NCI-H510A treated with DMSO at 0.1 percent for 48 hours (cell line): Measurements from ENCODE around the gene GTPBP1.
A peak's percentile ranks its signal among the peaks of the same experiment; 100 is the strongest.

Source experiments
- DNase-seq: peaks from one replicate; lab custom pipeline; 2025; lab: John Stamatoyannopoulos, UW

GTPBP1 gene

GRCh38 chr22:38741166-38741565, 35.4 kb downstream of the GTPBP1 start:
- DNase-seq = no peak

GRCh38 chr22:38741576-38741975, 35.8 kb downstream of the GTPBP1 start:
- no peak for DNase-seq

GRCh38 chr22:38742176-38742942, 36.6 kb downstream of the GTPBP1 start:
- DNase-seq = no peak

GRCh38 chr22:38744981-38745380, 39.2 kb downstream of the GTPBP1 start:
- no peak for DNase-seq

- peak; percentile 84 for DNase-seq
These were observed 40.1 kb downstream of the GTPBP1 start for GRCh38 chr22:38745676-38746460.

- no peak for DNase-seq
These were observed 42.9 kb downstream of the GTPBP1 start for GRCh38 chr22:38748487-38749136.

GRCh38 chr22:38750104-38750503, 44.4 kb downstream of the GTPBP1 start:
- DNase-seq = no peak

GRCh38 chr22:38750638-38751037, 44.9 kb downstream of the GTPBP1 start:
- no peak for DNase-seq

GRCh38 chr22:38751066-38751421, 45.3 kb downstream of the GTPBP1 start:
- no peak for DNase-seq

- no peak for DNase-seq
These were observed 45.9 kb downstream of the GTPBP1 start for GRCh38 chr22:38751422-38752346.

GRCh38 chr22:38753948-38754750, 48.4 kb downstream of the GTPBP1 start:
- peak; percentile 66 for DNase-seq

- DNase-seq = no peak
These were observed 49.0 kb downstream of the GTPBP1 start for GRCh38 chr22:38754751-38755154.

GRCh38 chr22:38755155-38755910, 49.6 kb downstream of the GTPBP1 start:
- no peak for DNase-seq

- DNase-seq = peak; percentile 25
These were observed 50.3 kb downstream of the GTPBP1 start, which contains the start of gene SUN2 for GRCh38 chr22:38755911-38756532. Gene SUN2 (minus strand): TSS chr22:38755998. CDS start chr22:38752628, 3,370 bp downstream.

GRCh38 chr22:38756711-38757463, 51.1 kb downstream of the GTPBP1 start:
- no peak for DNase-seq

- DNase-seq = no peak
These were observed 51.7 kb downstream of the GTPBP1 start for GRCh38 chr22:38757464-38757757.

- DNase-seq = no peak
These were observed 52.7 kb downstream of the GTPBP1 start for GRCh38 chr22:38758276-38758945.

- DNase-seq = no peak
These were observed 53.3 kb downstream of the GTPBP1 start for GRCh38 chr22:38759005-38759404.
